PC-9 (cell line): Measurements from ENCODE around the gene CDK5RAP2. TPM values are rescaled to one million over a fixed set of nuclear protein-coding genes. Genes with fewer than 3 reads are reported as not detected.

Experiments
- BruUV-seq: library from RNA; stranded (reverse); fragments of 400-500 nt; replicated peaks from 2 replicates; lab custom pipeline; 2021; lab: Mats Ljungman, UMichigan
- CTCF ChIA-PET: fragments of 300-600 bp; sonication (Branson Sonifier 250); formaldehyde crosslinking; loops from one replicate; lab custom pipeline; 2022; ENCODE audit warnings: antibody characterized with exemption; lab: Charles Lee
- POLR2A ChIA-PET: fragments of 300-600 bp; sonication (Branson Sonifier 250); formaldehyde crosslinking; loops from one replicate; lab custom pipeline; 2022; ENCODE audit warnings: antibody characterized with exemption; ENCODE audit not compliant: unreplicated experiment; lab: Charles Lee
- DNase-seq, 2 experiments: peaks; one replicate each; pipeline versions ENCODE4 v3.0.0 to v3.0.0-alpha.2; 2015 to 2022; ENCODE audit warnings: mixed read lengths in 1 of 2
- H2AFZ ChIP-seq: fragments of 200-600 bp; sonication (generic); 2 replicates; pipeline ENCODE4 v1.8.1; 2017; ENCODE audit warnings: antibody characterized with exemption
- H3F3A ChIP-seq: fragments of 200-600 bp; sonication (generic); 2 replicates; pipeline ENCODE4 v1.8.1; 2017; ENCODE audit warnings: antibody characterized with exemption, mild to moderate bottlenecking, low read depth; ENCODE audit not compliant: insufficient read depth
- H3K27ac ChIP-seq: fragments of 200-600 bp; sonication (generic); 2 replicates; pipeline ENCODE4 v1.6.1; 2016; ENCODE audit warnings: mixed run types
- H3K27me3 ChIP-seq: fragments of 200-600 bp; sonication (generic); 2 replicates; pipeline ENCODE4 v1.6.1; 2016; ENCODE audit warnings: low read depth, mixed run types; ENCODE audit not compliant: insufficient read depth
- H3K36me3 ChIP-seq: fragments of 200-600 bp; sonication (generic); 2 replicates; pipeline ENCODE4 v1.6.1; 2016; ENCODE audit warnings: low read depth, mixed run types
- H3K4me1 ChIP-seq: fragments of 200-600 bp; sonication (generic); replicated peaks from 2 replicates; pipeline ENCODE4 v1.6.1; 2016; ENCODE audit warnings: mixed run types; ENCODE audit not compliant: insufficient read depth
- H3K4me2 ChIP-seq: fragments of 200-600 bp; sonication (generic); 2 replicates; pipeline ENCODE4 v1.6.1; 2017; ENCODE audit warnings: mixed run types
- H3K4me3 ChIP-seq: fragments of 200-600 bp; sonication (generic); 2 replicates; pipeline ENCODE4 v1.6.1; 2016; ENCODE audit warnings: mixed run types
- H3K79me2 ChIP-seq: fragments of 200-600 bp; sonication (generic); 2 replicates; pipeline ENCODE4 v1.6.1; 2017; ENCODE audit warnings: low read depth, mixed run types
- H3K9me2 ChIP-seq: fragments of 200-600 bp; sonication (generic); 2 replicates; pipeline ENCODE4 v1.8.1; 2017; ENCODE audit warnings: mild to moderate bottlenecking; ENCODE audit not compliant: insufficient read depth
- H3K9me3 ChIP-seq: fragments of 200-600 bp; sonication (generic); 2 replicates; pipeline ENCODE4 v1.8.1; 2016; ENCODE audit warnings: low read depth; ENCODE audit not compliant: insufficient read depth
- H4K20me1 ChIP-seq: fragments of 200-600 bp; sonication (generic); 2 replicates; pipeline ENCODE4 v1.8.1; 2017; ENCODE audit not compliant: insufficient read depth
- CTCF ChIP-seq: fragments of 200-600 bp; sonication (generic); conservative IDR thresholded peaks from 2 replicates; pipeline ENCODE4 v1.6.1; 2017; ENCODE audit warnings: mixed run types, antibody characterized with exemption, mild to moderate bottlenecking, moderate library complexity
- EZH2 ChIP-seq: fragments of 200-600 bp; sonication (generic); IDR thresholded peaks from 2 replicates; pipeline ENCODE4 v1.8.0; 2017; ENCODE audit warnings: antibody characterized with exemption, low read depth
- intact Hi-C: fragments of 100-400 bp; cut with micrococcal nuclease; formaldehyde crosslinking; loops from one replicate; pipeline ENCODE4 v1.10.0; 2022; ENCODE audit not compliant: unreplicated experiment
- total RNA-seq: library from RNA; stranded (reverse); gene quantifications from 2 replicates; pipeline ENCODE4 v1.2.3, GENCODE V29; 2021

CDK5RAP2 gene
- total RNA-seq, 1 experiment from 2014 or later = 113 TPM

DNA sequence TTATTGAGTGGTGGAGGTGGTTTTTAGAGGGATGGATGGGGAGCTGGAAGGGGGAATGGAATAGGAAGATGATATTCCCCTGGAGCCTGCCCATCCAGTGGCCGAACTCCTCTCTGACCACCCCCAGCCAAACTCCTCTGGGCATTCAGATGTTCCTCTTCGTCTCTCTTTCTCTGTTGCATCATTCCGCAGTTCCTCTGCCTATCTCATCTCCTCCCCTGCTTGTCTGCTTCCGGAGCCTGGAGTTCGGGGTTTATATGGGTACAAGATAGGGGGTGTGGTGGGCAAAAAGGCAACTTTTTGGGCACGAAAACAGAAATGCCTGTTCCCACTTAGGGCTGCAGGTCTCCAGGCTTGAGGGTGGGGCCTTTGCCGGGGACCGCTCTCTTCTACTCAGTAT is 12.2 kb upstream of the CDK5RAP2 start:
- Histone ChIP-seq H3K9me3 (no peaks in the 10 kb centered on the region), H3K27ac (no peak overlapping the region), H3K36me3 (no peaks in the 10 kb centered on the region), H3K9me2 (no peaks in the 10 kb centered on the region), H3K4me1 (no peaks in the 10 kb centered on the region), H4K20me1 (no peaks in the 10 kb centered on the region), H3K79me2 (no peaks in the 10 kb centered on the region), H3F3A (no peaks in the 10 kb centered on the region), H3K27me3 (no peaks in the 10 kb centered on the region), H2AFZ (no peak overlapping the region), H3K4me3 (no peak overlapping the region), H3K4me2 (no peak overlapping the region)
- no peak for DNase-seq
- no peak for TF ChIP-seq CTCF
- no peak for TF ChIP-seq EZH2
- ChIA-PET POLR2A (no interaction called here), CTCF (no interaction called here)
- no TSS peak for BruUV-seq
- intact Hi-C loops = no loop called here

DNA sequence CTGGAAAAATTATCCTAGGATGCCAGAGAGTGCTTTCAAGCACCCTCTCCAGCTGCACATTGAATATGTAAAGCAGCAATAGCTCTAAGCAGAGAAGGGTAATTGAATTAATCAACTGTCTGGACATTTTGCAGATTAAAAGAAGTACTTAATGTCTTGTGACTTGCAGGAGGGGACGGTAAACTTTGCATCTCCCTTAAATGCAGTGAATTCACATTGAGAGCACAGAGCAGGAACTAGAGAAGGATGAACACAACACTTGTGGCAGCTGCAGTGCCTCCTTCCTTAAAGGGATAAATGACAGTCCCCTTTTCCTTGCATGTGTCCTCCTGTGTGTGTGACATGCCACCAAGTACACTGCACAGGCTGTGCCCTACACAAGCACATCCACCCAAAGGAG is 7.4 kb upstream of the CDK5RAP2 start:
- Histone ChIP-seq H4K20me1 (no peaks in the 10 kb centered on the region), H3K4me1 (no peaks in the 10 kb centered on the region), H3K27ac (no peak overlapping the region), H3K27me3 (no peaks in the 10 kb centered on the region), H3K79me2 (no peaks in the 10 kb centered on the region), H3F3A (no peaks in the 10 kb centered on the region), H3K9me3 (no peaks in the 10 kb centered on the region), H3K36me3 (no peaks in the 10 kb centered on the region), H3K4me2 (no peak overlapping the region), H2AFZ (no peak overlapping the region), H3K9me2 (no peaks in the 10 kb centered on the region), H3K4me3 (no peak overlapping the region)
- TF ChIP-seq CTCF = no peak
- intact Hi-C loops = no loop called here
- BruUV-seq = no TSS peak
- ChIA-PET CTCF (interaction anchor here (0.5 kb wide), 1 partner anchor 125 kb away, joined by 4 read pairs; no protein-coding TSS in a partner anchor), POLR2A (no interaction called here)
- no peak for DNase-seq

GRCh38 chr9:120583958-120584369 is 4.0 kb upstream of the CDK5RAP2 start:
- Histone ChIP-seq H3K36me3 (no peaks in the 10 kb centered on the region), H3K27me3 (no peaks in the 10 kb centered on the region), H3K4me1 (peaks cover 8% of the 10 kb centered on the region), H3K4me3 (no peak overlapping the region), H3K4me2 (no peak overlapping the region), H4K20me1 (no peaks in the 10 kb centered on the region), H3K27ac (no peak overlapping the region), H3K9me2 (no peaks in the 10 kb centered on the region), H3F3A (no peaks in the 10 kb centered on the region), H2AFZ (no peak overlapping the region), H3K79me2 (peaks cover 9% of the 10 kb centered on the region), H3K9me3 (no peaks in the 10 kb centered on the region)
- intact Hi-C loops = no loop called here
- ChIA-PET POLR2A (interaction anchor here (0.6 kb wide), 1 partner anchor 411 kb away, joined by 5 read pairs; no protein-coding TSS in a partner anchor), CTCF (no interaction called here)
- DNase-seq = peak; percentile 38 to 49
- no TSS peak for BruUV-seq
- TF ChIP-seq EZH2 = no peak
- TF ChIP-seq CTCF = no peak
